ENCODE results near the gene NFIC. TPM values are rescaled to one million over a fixed set of nuclear protein-coding genes. Genes with fewer than 3 reads are reported as not detected.

NFIC gene
- total RNA-seq (2012; rRNA removed), result 21.9 and 26.9 TPM in 2 replicates
- polyA plus RNA-seq (2012; rRNA removed), result 29.2 and 32.1 TPM in 2 replicates
- polyA plus RNA-seq (2012; cell fraction: cytosol; rRNA removed), result 19.6 and 28.1 TPM in 2 replicates
- 23.6 and 45.1 TPM in 2 replicates for polyA plus RNA-seq (2012; cell fraction: nucleus; rRNA removed; ENCODE audit: low replicate concordance)
- Bru-seq, nascent RNA, result percentile 80 among the genes with signal in this experiment
- BruChase-seq, experiment 1, labeled RNA remaining after a 6-hour chase, result percentile 94 among the genes with signal in this experiment
- BruChase-seq, experiment 2, labeled RNA remaining after a 2-hour chase, result percentile 86 among the genes with signal in this experiment
- long read RNA-seq, full-length matches to known transcripts, result 22 of 82 reads
- long read RNA-seq, partial matches to known transcripts, result 10 of 82 reads
- long read RNA-seq, other reads (novel, unspliced or antisense), result 50 of 82 reads

GRCh38 chr19:3365836-3366752, at the start of gene NFIC:
Gene NFIC, plus strand, starts transcription at chr19:3366583. Its CDS starts 54 bp downstream, at chr19:3366637.
- 0% methylated on average over 5 of the region's 64 CpGs; no CpG with 5 or more reads in 1 of the 2 experiments for WGBS, 2 experiments (ENCODE audit: extremely low coverage in 2 of 2, insufficient read length in 1 of 2)
- H3K4ac ChIP-seq (ENCODE audit: low read depth, low read length), result peak within 1 kb of the TSS; percentile 96
- intact Hi-C loops (cut with micrococcal nuclease), result no loop called here
- H4K8ac ChIP-seq (ENCODE audit: low read depth in 2 of 2, low read length in 2 of 2), result peak within 1 kb of the TSS; percentile 88 to 89
- H4K5ac ChIP-seq (ENCODE audit: low read depth, low read length), result peak within 1 kb of the TSS; percentile 72
- no peaks in the 10 kb centered on the region for H3K27me3 ChIP-seq (ENCODE audit: control insufficient read depth, insufficient read depth, low read length)
- no TSS peak for BruUV-seq (replicated peaks)
- H3K4me1 ChIP-seq (ENCODE audit: control insufficient read depth, insufficient read depth, low read length), result peaks cover 37% of the 10 kb centered on the region
- H3K9ac ChIP-seq (ENCODE audit: low read depth, low read length), result peak within 1 kb of the TSS; percentile 97
- H2BK20ac ChIP-seq (ENCODE audit: low read depth, low read length), result peak within 1 kb of the TSS; percentile 21; the same call in 1 of the 2 replicates
- peak within 1 kb of the TSS; percentile 99 for H3K27ac ChIP-seq (ENCODE audit: insufficient read depth, low read length)
- CTCF ChIA-PET, result no interaction called here
- peaks cover 3% of the 10 kb centered on the region for H3K36me3 ChIP-seq (ENCODE audit: control insufficient read depth, insufficient read depth, low read length)
- dilution Hi-C loops (cut with HindIII; ENCODE audit: low sequenced_read_pairs, unreplicated experiment), result no loop called here
- no peak for TF ChIP-seq RCOR1 (IDR thresholded peaks at IDR 0.05; ENCODE audit: insufficient replicate concordance, low read length)
- peak; percentile 74 for TF ChIP-seq MAZ (IDR thresholded peaks at IDR 0.05; ENCODE audit: borderline replicate concordance, low read depth, low read length)
- TF ChIP-seq USF2 (IDR thresholded peaks at IDR 0.05; ENCODE audit: low read depth, low read length), result no peak
- peak; percentile 85 for TF ChIP-seq CEBPB (IDR thresholded peaks at IDR 0.05; ENCODE audit: low read depth, low read length)
- TF ChIP-seq POLR2A (IDR thresholded peaks at IDR 0.05; ENCODE audit: low read depth, low read length), result no peak; the same call in none of the 2 replicates
- no peak for TF ChIP-seq SMC3 (IDR thresholded peaks at IDR 0.05; ENCODE audit: low read depth, low read length)
- no peak for TF ChIP-seq RAD21 (IDR thresholded peaks at IDR 0.05; ENCODE audit: low read length)
- TF ChIP-seq NFE2L2 (IDR thresholded peaks at IDR 0.05; ENCODE audit: low read depth, low read length), result 0 out of 2 replicates have a peak, but pooled peaks have one; percentile 3
- 0 out of 2 replicates have a peak, but pooled peaks have one; percentile 6 for TF ChIP-seq MXI1 (IDR thresholded peaks at IDR 0.05; ENCODE audit: borderline replicate concordance, low read depth, low read length)
- peak within 1 kb of the TSS; percentile 87 for H3K56ac ChIP-seq (ENCODE audit: extremely low read depth, insufficient read depth, low read length)
- H2AK9ac ChIP-seq (replicated peaks; ENCODE audit: low read depth, low read length, poor library complexity), result peak within 1 kb of the TSS; percentile 100
- peak within 1 kb of the TSS; percentile 99 for H2BK5ac ChIP-seq (ENCODE audit: low read depth, low read length, poor library complexity, severe bottlenecking)
- H4K91ac ChIP-seq (ENCODE audit: insufficient read depth, low read depth, low read length), result peak within 1 kb of the TSS; percentile 95
- H3K14ac ChIP-seq (replicated peaks; ENCODE audit: low read depth, low read length), result peak within 1 kb of the TSS; percentile 95
- H2AFZ ChIP-seq (replicated peaks; ENCODE audit: low read length, poor library complexity), result peak within 1 kb of the TSS; percentile 85
- H3K9me1 ChIP-seq (ENCODE audit: insufficient read depth, low read length), result peaks cover 6% of the 10 kb centered on the region; the same call in 1 of the 2 replicates
- POLR2A ChIA-PET (ENCODE audit: unreplicated experiment), result no interaction called here
- H3K4me3 ChIP-seq (ENCODE audit: insufficient read depth, low read depth, low read length), result peak within 1 kb of the TSS; percentile 89
- H2BK120ac ChIP-seq (ENCODE audit: low read depth, low read length), result peak within 1 kb of the TSS; percentile 90
- H3K4me2 ChIP-seq (ENCODE audit: low read depth, low read length), result peak within 1 kb of the TSS; percentile 93
- H2BK15ac ChIP-seq (ENCODE audit: low read depth, low read length), result peak within 1 kb of the TSS; percentile 41; the same call in 2 of the 3 replicates
- in situ Hi-C loops (cut with MboI; ENCODE audit: low sequenced_read_pairs), result no loop called here
- peaks cover 8 to 66% of the 10 kb centered on the region in 2 experiments; a peak in 3 of 4 replicates for H3K79me1 ChIP-seq (ENCODE audit: low read depth in 1 of 2, low read length in 2 of 2)
- H4K20me1 ChIP-seq (ENCODE audit: insufficient read depth, low read length), result peaks cover 66% of the 10 kb centered on the region
- H3K23ac ChIP-seq (ENCODE audit: low read depth, low read length), result peak within 1 kb of the TSS; percentile 97
- peak within 1 kb of the TSS; percentile 92 for H3K18ac ChIP-seq (ENCODE audit: low read depth, low read length)
- peak within 1 kb of the TSS; percentile 94 for H2AK5ac ChIP-seq (ENCODE audit: low read depth, low read length)
- peak; percentile 71 for ATAC-seq (ENCODE audit: low read depth)
- no peaks in the 10 kb centered on the region for H3K9me3 ChIP-seq (ENCODE audit: control insufficient read depth, insufficient read depth, low read length)
- DNase-seq, result peak; percentile 79
